ENCODE results near the gene MAN1A1. TPM values are rescaled to one million over a fixed set of nuclear protein-coding genes. Genes with fewer than 3 reads are reported as not detected.
"Not testable (repeated sequence)": the region's sequence is repeated elsewhere in the genome, so short reads cannot be mapped to it uniquely, and the experiment has no call there.

The MAN1A1 gene
- total RNA-seq, 2 donors from 2014 or later = 98.6 to 115 TPM

GRCh38 chr6:119172824-119173223 is 176.7 kb downstream of the MAN1A1 start:
- Histone ChIP-seq H3K36me3 (no peaks in the 10 kb centered on the region), H3K9me3 (no peaks in the 10 kb centered on the region), H3K4me1 (ENCODE audit: control insufficient read depth in 1 of 2, low read depth in 2 of 2) (peaks cover 7 to 18% of the 10 kb centered on the region in 2 donors), H3K27me3 (replicated peaks; ENCODE audit: insufficient read depth) (no peaks in the 10 kb centered on the region), H3K27ac (no peak overlapping the region), H3K4me3 (no peak overlapping the region)
- ATAC-seq (ENCODE audit: insufficient number of reproducible peaks, low FRiP score, low read depth) (no peak), DNase-seq (ENCODE audit: low spot score) (no peak)
- no peak for TF ChIP-seq CTCF (IDR thresholded peaks at IDR 0.05)

- Histone ChIP-seq H3K36me3 (no peaks in the 10 kb centered on the region), H3K27me3 (replicated peaks; ENCODE audit: insufficient read depth) (no peaks in the 10 kb centered on the region), H3K4me3 (no peak overlapping the region), H3K9me3 (no peaks in the 10 kb centered on the region), H3K27ac (no peak overlapping the region), H3K4me1 (ENCODE audit: control insufficient read depth in 1 of 2, low read depth in 2 of 2) (peaks cover 7 to 18% of the 10 kb centered on the region in 2 donors)
- ATAC-seq (ENCODE audit: insufficient number of reproducible peaks, low FRiP score, low read depth) (no peak), DNase-seq (ENCODE audit: low spot score) (no peak)
- TF ChIP-seq CTCF (IDR thresholded peaks at IDR 0.05) = no peak
These were observed 177.5 kb downstream of the MAN1A1 start for GRCh38 chr6:119171864-119172588.

GRCh38 chr6:119171088-119171841 is 178.3 kb downstream of the MAN1A1 start:
- no peaks in the 10 kb centered on the region for H3K9me3 ChIP-seq
- no peaks in the 10 kb centered on the region for H3K36me3 ChIP-seq
- no peak overlapping the region for H3K4me3 ChIP-seq
- H3K27me3 ChIP-seq (replicated peaks; ENCODE audit: insufficient read depth) = no peaks in the 10 kb centered on the region
- H3K27ac ChIP-seq = no peak overlapping the region
- H3K4me1 ChIP-seq (ENCODE audit: control insufficient read depth in 1 of 2, low read depth in 2 of 2) = peaks cover 7 to 12% of the 10 kb centered on the region in 2 donors
- ATAC-seq (ENCODE audit: insufficient number of reproducible peaks, low FRiP score, low read depth) (no peak), DNase-seq (ENCODE audit: low spot score) (no peak)
- no peak for TF ChIP-seq CTCF (IDR thresholded peaks at IDR 0.05)

DNA sequence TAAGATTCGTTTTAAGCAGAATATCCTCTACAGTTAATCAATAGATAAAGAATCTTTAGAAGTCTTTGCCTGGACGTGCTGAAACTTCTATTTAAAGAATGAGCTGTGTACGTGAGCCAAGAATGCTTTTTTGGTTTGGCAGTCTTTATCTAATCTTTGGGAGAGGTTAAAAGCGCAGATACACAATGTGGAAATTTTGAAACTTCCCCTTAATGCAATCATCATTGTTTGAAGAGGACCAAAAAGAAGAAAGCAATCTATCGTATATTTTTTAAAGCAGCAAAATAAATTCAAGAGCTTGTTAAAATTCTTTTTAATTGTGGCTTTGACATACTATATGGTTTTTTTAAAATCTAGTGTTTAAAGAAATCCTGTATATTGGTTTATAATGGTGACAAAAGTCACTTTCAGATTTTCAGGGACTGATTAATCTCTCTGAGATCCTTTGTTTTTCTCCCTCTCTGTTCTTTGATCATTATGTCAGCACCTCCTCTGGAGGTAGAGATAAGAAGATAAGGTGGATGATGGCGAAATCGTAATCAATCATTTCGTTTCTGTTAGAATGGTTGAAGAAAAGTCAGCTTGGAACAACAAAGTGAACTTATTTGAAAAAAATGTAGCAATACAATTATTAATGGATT is 179.0 kb downstream of the MAN1A1 start:
- H3K9me3 ChIP-seq = no peaks in the 10 kb centered on the region
- DNase-seq (ENCODE audit: low spot score) (no peak), ATAC-seq (ENCODE audit: insufficient number of reproducible peaks, low FRiP score, low read depth) (no peak)
- H3K36me3 ChIP-seq = no peaks in the 10 kb centered on the region
- TF ChIP-seq CTCF (IDR thresholded peaks at IDR 0.05) = no peak
- H3K4me1 ChIP-seq (ENCODE audit: control insufficient read depth in 1 of 2, low read depth in 2 of 2) = peaks cover 6% of the 10 kb centered on the region in 2 donors
- H3K27me3 ChIP-seq (replicated peaks; ENCODE audit: insufficient read depth) = no peaks in the 10 kb centered on the region
- no peak overlapping the region for H3K27ac ChIP-seq
- no peak overlapping the region for H3K4me3 ChIP-seq

- H3K27ac ChIP-seq = no peak overlapping the region
- H3K4me1 ChIP-seq (ENCODE audit: control insufficient read depth in 1 of 2, low read depth in 2 of 2) = peaks cover under 1 to 4% of the 10 kb centered on the region in 2 donors
- DNase-seq (ENCODE audit: low spot score) = no peak
- H3K4me3 ChIP-seq = no peak overlapping the region
- no peaks in the 10 kb centered on the region for H3K36me3 ChIP-seq
- no peaks in the 10 kb centered on the region for H3K9me3 ChIP-seq
- no peak for TF ChIP-seq CTCF (IDR thresholded peaks at IDR 0.05)
- no peak for ATAC-seq (ENCODE audit: insufficient number of reproducible peaks, low FRiP score, low read depth)
- H3K27me3 ChIP-seq (replicated peaks; ENCODE audit: insufficient read depth) = no peaks in the 10 kb centered on the region
These were observed 179.5 kb downstream of the MAN1A1 start for GRCh38 chr6:119170103-119170446.

GRCh38 chr6:119169355-119169754 is 180.2 kb downstream of the MAN1A1 start:
- not testable (repeated sequence) for H3K27ac ChIP-seq; DNase-seq (ENCODE audit: low spot score); H3K36me3 ChIP-seq; H3K9me3 ChIP-seq; H3K27me3 ChIP-seq (replicated peaks; ENCODE audit: insufficient read depth); H3K4me1 ChIP-seq (ENCODE audit: control insufficient read depth in 1 of 2, low read depth in 2 of 2); ATAC-seq (ENCODE audit: insufficient number of reproducible peaks, low FRiP score, low read depth); H3K4me3 ChIP-seq
